GM18907 (cell line): ENCODE results near the gene S100A1.
"Not testable (repeated sequence)": the region's sequence is repeated elsewhere in the genome, so short reads cannot be mapped to it uniquely, and the experiment has no call there.

Source experiments
- ATAC-seq: cut with Tn5 transposase; IDR thresholded peaks from one replicate; pipeline ENCODE4 v1.9.1; 2021; ENCODE audit warnings: mild to moderate bottlenecking, moderate library complexity; ENCODE audit not compliant: unreplicated experiment

S100A1 gene

DNA sequence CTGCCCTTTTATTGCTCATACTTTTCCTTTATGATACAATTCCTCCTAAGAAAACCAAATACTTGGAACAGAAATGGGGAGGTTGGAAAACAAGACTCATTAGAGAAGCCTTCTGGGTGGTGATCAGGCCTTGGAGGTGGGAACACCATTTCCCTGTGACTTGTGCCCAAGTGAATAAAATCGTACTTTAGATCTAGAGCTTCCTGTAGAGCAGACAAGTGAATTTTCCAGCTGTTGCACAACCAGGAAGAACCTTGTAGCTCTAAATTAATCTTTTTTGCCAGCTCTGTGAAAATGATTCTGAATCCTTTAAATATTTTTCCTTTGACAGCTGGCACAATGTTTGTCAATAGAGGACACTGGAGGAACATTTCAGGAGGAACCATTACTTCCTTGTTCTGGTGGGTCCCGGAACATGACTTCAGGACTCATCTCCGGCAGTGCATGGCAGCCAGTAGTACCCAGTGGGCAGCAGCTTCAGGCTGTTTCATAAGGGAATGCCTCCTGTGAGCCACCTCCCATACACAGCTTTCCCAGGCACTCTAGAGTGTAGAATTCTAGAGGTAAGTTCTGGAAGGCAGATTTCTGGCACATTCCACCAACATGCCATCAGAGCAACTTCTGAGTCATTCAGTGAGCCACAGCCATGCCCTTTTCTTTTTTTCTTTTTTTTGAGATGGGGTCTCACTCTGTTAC lies 24.7 kb downstream of the S100A1 start:
- no peak for ATAC-seq

DNA sequence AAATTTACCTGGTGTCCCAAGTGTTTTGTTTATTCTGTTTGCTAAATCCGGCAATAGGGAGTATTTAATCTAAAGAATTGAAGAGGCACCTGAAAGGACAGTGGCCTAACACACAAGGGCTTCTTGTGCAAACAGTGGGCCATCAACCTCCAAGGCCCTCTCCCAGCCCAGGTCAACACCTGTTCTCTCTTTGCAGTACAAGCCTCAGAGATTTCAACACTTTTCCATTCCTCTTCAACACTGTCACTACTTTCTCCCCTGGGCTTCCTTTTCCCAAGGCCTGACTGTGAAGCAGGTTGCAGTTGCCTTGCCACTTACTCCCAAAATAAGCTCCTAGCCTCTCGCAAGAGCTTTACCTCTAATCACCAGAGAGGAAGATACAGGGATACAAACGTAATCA lies 27.1 kb downstream of the S100A1 start:
- ATAC-seq: no peak

DNA sequence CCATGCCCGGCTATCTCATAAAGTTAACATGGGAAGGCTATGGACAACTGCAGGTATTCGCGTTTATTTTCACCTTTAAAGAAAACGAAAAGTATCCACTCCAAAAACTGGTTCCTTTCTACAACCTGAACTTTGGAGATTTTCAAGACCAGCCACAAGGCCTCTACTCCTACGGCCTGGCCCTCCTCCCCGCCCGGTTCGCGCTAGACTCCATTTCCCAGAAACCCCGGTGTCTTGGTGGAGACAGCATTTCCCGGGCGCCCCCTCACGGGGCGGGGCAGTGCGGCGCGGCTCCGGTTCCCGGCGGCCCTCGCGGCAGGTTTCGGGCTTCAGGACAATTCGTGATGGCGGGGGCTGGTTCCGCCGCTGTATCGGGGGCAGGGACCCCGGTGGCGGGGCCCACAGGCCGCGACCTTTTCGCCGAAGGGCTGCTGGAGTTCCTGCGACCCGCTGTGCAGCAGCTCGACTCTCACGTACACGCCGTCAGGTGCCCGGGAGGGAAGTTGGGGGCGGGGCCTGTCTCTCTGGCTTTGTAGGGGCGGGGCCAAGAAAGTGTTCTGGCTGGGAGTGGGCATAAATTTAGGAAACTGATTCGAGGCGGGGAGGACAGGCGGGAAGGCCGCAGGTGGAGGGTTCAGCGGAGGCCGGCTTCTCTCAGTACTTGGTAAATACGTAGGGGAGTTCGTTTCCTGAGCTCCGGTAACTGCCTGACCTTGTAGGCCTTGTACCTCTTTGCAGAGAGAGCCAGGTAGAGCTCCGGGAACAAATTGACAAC lies 30.4 kb downstream of the S100A1 start, which contains the start of gene SNAPIN:
Gene SNAPIN (plus strand): TSS at position 304 of the 775 bp plus-strand sequence. CDS start 41 bp downstream, at position 345.
- ATAC-seq: peak; percentile 89

DNA sequence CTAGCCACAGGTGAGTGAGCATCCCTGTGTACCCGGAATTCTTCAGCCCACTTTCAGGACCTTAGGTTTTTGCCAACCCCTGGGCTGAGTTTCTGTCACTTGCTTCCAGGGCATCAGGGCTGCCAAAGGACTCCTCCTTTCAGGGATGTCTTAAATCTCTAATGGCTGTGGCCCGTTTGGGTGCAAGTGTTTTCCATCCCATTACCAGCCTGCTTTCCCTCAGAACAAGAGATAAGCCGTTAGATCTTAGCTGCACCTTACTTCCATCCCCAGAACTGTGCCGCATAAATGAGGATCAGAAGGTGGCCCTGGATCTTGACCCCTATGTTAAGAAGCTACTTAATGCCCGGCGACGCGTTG lies 30.9 kb downstream of the S100A1 start:
- no peak for ATAC-seq

DNA sequence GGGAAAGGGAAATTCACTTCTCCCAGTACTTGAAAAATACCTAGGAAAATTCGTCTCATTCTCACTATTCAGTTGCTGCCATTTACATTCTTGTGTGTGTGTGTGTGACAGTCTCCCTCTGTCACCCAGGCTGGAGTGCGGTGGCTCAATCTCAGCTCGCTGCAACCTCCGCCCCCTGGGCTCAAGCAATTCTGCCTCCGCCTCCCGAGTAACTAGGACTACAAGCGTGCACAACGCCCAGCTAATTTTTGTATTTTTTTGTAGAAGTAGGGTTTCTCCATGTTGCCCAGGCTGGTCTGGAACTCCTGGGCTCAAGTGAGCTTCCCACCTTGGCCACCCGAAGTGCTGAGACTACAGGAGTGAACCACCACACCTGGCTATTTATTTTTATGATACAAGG lies 31.4 kb downstream of the S100A1 start:
- ATAC-seq: no peak

DNA sequence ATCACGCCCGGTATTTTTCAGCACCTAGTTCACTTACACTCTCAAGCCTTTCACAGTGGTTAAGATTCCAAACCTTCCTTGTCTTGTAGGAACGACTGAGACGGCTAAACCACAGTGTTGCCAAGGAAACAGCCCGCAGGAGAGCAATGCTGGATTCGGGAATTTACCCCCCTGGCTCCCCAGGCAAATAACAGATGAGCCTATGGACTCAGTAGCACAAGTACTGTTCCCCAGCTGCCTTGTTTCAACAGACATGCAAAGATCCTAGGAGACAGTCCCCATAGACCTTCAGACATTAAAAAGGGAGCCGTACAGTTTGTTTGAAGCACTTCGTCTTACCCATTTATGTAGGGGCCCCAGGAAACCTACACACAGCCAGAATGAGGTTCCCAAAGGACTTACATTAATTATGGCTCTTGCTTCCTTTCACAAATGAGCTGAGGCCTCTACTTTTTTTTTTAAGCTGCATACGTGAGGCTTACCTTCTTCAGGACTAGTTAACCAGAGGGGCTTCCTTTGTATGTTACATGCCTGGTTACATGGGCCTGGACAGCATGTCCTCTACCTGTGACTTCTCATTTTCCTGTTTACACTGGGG lies 33.0 kb downstream of the S100A1 start:
- no peak for ATAC-seq

DNA sequence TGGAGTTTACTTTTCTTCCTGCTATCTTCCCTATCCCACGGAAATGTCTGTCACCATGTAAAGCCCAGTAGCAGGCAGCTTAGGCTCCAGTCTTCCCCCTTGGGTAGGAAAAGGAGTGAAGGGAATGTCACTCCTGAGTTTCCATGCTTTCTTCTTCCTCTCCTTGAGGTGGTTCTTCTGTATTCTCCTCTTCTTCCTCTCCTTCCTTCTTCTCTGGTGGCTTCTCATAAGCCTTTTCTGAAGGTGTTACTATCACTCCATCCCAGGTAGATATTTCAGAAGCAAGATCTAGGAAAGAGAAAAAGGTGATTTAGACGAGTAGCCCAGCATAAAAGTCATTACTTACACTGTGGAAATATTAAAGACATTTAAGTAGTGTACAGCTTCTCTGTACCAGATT lies 34.0 kb downstream of the S100A1 start:
- no peak for ATAC-seq

DNA sequence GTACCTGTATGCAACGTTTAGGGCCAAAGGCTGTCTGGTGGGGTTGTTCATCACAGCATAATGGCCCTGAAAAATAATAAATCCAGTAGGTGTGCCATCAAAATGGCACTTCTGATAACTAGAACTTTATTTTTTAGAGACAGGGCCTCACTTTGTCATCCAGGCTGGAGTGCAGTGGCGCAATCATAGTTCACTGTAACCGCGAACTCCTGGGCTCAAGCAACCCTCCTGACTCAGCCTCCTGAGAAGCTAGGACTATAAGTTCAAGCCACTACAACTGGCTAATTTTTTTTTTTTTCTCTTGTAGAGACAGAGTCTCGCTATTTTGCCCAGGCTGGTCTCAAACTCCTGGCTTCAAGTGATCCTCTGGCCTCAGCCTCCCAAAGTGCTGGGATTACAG lies 35.0 kb downstream of the S100A1 start:
- ATAC-seq: no peak

DNA sequence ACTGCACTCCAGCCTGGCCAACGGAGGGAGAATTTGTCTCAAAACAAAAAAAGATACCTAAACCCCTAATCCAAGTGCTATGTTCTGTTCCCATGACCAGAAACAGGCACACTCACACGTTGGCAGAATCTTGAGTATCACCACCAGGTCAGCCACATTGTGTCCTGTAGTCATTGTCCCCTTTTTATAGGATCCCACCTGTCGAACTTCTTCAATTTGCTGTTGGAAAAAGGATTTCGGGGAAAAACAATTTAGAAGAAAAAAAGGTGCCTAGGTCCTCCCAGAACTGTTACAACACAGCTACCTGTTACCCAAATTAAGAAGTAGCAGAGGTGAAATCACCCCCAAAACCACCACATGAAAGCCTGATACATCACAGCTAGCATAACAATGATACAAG lies 39.2 kb downstream of the S100A1 start:
- ATAC-seq: no peak

DNA sequence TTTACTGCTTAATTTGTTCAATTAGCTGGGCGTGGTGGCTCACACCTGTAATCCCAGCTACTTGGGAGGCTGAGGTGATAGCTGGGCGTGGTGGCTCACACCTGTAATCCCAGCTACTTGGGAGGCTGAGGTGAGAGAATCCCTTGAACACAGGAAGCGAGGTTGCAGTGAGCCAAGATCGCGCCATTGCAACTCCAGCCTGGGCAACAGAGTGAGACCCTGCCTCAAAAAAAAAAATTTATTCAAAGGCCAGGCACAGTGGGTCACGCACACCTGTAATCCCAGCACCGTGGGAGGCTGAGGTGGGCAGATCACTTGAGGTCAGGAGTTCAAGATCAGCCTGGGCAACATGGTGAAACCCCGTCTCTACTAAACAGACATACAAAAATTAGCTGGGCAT lies 40.4 kb downstream of the S100A1 start:
- ATAC-seq: not testable (repeated sequence)

DNA sequence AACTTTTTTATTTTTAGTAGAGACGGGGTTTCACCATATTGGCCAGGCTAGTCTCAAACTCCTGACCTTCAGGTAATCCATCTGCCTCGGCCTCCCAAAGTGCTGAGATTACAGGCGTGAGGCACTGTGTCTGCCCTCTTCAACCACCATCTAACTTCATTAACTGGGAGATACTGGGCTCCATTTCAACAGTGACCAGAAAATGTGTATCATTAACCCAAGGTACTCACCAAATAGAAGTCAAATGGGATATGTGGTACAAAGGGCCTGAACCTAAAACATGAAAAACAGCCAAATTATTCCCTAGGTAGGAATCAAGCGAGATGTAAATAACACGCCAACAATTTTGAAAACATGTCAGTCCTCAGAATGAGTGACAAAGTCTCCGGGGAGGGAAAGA lies 41.4 kb downstream of the S100A1 start:
- ATAC-seq: no peak

DNA sequence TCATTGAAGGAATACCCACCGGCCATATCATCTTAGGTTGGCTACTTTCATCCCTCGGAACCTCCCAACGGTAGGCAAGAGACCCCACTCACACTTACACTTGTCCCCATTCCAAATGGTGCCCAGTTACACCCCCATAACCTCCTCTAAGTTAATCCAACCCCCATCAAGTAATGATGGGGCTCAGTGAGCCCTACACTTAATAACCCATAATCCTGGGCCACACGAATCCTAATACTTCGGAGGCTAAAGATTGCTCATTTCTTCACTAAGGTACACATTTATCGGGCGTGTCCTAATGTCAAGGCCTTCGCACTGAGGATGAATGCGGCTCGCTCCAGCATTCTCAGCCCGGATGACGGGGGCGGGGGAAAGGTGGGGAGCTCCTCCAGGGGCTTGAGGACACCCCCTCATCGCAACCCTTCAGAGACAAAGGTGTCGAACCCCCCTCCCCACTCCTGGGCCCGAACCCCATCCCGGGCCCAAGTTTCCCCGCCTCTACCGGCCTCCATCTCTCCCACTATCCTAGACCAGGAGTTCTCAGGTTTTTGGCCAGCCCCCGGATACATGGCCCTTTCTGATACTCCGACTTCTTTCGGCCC lies 42.1 kb downstream of the S100A1 start:
- ATAC-seq: no peak

DNA sequence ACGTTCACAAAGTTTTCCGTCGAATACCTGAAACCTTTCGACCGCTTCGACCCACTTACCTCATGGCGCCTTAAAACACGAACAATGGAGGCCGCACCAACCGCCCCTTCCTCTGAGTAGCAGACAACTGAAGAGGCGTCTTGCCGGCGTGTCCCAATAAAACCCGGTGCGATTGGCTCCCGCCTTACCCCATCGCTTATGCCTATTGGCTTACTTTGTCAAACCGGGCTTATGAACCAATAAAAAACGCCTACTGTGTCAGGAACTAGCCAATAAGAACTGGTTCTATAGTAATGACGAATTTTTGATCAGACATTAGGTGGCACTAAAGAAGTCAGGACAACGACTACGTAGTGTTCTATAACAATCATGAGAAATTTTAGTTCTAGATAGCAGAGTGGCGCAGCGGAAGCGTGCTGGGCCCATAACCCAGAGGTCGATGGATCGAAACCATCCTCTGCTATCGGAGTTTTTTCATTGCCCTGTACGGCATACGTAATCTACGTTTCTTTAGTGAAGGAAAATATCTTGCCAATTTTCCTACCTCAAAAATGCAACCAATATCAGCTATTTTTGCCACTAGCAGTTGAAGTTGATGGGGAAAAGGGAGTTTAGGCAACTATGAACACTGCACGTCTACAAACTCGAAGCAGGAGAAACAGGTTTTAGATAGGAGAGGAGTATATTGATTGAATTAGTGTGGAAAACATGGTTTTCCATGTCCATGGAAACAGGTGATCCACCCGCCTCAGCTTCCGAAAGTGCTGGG lies 42.8 kb downstream of the S100A1 start, which contains the start of gene ILF2:
Gene ILF2 (minus strand): TSS at position 135 of the 769 bp plus-strand sequence. CDS start 71 bp downstream, at position 64.
- ATAC-seq: peak; percentile 88

DNA sequence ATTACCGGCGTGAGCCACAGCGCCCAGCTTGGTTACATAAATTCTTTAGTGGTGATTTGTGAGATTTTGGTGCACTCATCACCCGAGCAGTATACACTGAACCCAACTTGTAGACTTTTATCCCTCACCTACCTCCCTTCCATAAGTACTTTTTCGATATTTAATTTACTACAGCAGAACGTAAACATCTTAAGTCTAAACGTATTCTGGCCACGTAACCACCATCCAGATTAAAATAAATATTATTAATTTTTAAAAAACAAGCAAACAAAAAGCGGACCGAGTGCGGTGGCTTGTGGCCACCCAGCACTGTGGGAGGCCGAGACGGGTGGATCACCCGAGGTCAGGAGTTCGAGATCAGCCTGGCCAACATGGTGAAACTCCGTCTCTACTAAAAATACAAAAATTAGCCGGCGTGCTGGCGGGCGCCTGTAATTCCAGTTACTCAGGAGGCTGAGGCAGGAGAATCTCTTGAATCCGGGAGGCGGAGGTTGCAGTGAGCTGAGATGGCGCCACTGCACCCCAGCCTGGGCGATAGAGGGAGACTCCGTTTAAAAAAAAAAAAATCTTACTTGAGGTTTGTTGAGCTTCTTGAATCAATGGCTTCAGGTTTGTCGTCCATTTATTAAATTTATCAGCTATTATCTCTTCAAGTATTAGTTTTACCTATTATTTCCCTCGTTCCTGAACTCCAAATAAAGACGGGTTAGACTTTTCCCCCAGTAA lies 43.6 kb downstream of the S100A1 start:
- ATAC-seq: peak; percentile 15

DNA sequence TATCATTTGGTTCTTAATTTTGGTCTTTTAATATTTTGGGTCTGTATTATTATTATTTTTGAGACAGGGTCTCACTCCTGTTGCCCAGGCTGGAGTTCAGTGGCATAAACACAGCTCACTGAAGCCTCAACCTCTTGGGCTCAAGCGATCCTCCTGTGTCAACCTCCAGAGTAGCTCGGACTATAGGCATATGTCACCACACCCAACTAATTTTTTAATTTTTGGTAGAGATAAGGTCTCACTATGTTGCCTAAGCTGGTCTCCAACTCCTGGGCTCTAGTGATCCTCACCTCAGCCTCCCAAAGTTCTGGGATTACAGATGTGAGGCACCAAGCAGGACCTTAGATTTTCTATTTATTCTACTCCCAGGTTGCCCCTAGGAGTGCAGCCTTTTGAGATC lies 45.3 kb downstream of the S100A1 start:
- ATAC-seq: no peak

DNA sequence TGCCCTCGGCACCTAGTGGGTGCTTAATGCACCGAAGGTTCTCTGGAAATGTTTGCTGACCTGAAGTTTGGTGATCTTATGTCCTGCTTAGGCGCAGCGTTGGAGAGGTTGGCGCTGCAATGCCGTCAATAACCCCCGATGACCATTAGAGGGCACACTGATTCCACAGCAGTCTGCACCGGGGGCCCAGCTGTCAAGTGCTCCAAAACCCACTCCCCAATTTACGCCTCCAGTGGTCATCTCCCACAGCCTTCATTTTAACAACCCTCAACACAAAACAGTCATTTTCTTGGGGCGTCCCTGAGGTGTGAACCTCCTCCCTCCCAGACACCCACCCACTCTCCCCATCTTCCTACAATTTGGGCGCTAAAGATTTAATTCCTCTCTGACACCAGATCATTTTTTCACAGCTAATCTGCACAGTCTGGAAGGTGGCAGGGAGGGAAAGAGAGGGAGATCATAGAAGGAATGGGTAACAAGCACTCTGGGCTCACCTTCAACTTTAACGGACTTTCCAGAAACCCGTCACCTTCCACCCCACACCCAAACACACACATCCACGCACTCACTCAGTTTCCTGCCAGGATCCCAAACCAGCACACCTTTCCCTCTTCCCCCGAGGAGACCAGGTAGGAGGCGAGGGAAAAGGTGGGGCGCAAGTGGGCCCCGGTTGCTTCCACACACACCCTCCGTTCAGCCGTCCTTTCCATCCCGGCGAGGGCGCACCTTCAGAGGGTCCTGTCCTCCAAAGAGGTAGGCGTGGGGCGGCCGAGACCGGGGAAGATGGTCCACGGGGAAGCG lies 49.7 kb downstream of the S100A1 start:
- ATAC-seq: no peak

DNA sequence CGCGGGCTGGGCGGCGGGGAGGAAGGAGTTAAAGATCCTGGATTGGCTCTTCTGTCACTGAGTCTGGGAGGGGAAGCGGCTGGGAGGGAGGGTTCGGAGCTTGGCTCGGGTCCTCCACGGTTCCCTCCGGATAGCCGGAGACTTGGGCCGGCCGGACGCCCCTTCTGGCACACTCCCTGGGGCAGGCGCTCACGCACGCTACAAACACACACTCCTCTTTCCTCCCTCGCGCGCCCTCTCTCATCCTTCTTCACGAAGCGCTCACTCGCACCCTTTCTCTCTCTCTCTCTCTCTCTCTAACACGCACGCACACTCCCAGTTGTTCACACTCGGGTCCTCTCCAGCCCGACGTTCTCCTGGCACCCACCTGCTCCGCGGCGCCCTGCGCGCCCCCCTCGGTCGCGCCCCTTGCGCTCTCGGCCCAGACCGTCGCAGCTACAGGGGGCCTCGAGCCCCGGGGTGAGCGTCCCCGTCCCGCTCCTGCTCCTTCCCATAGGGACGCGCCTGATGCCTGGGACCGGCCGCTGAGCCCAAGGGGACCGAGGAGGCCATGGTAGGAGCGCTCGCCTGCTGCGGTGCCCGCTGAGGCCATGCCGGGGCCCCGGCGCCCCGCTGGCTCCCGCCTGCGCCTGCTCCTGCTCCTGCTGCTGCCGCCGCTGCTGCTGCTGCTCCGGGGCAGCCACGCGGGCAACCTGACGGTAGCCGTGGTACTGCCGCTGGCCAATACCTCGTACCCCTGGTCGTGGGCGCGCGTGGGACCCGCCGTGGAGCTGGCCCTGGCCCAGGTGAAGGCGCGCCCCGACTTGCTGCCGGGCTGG lies 50.5 kb downstream of the S100A1 start, which contains the start of gene NPR1:
Gene NPR1 (plus strand): TSS at position 170 of the 818 bp plus-strand sequence. CDS start 421 bp downstream, at position 591.
- ATAC-seq: no peak
